Ramos (cell line): ENCODE data around the gene SCT.

Experiments used
- in situ Hi-C: fragments of 300-500 bp; cut with MboI; formaldehyde crosslinking; loops from one replicate; pipeline ENCODE4 v1.14.3; 2022; ENCODE audit warnings: low sequenced_read_pairs; ENCODE audit not compliant: unreplicated experiment

Gene SCT

DNA sequence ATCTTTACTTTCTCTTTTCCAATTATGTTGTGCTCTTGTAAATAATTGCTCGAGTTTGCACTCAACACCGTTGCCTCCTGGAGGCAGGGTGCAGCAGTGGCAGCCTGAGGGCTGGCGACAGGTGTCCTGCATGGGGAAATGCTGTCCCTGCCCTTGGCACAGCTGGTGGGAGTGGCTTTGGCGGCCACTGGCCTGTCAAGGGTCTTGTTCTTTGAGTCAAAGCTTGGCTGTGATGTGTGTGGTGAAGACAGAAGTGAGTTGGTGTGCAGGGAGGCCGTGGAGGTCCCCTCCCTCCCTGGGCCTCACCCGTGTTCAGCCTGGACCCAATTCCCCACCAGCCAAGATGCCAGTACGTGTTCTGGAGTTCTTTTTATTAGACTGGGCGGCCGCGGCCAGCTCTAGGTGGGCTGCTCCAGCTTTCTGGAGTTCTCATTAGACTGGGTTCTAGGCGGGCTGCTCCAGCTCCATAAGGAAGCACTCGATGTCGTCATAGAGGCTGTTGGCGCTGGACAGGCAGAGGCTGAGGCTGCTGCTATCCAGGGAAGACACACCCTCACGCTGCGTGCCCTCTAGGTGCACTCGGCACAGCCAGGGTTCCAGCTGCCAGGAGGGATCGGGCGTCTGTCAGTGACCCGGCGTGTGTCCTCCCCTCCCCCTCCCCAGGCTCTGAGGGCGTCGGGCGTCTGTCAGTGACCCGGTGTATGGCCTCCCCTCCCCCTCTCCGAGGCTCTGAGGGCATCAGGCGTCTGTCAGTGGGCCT, 14.6 kb downstream of the SCT start:
- in situ Hi-C loops = no loop called here

DNA sequence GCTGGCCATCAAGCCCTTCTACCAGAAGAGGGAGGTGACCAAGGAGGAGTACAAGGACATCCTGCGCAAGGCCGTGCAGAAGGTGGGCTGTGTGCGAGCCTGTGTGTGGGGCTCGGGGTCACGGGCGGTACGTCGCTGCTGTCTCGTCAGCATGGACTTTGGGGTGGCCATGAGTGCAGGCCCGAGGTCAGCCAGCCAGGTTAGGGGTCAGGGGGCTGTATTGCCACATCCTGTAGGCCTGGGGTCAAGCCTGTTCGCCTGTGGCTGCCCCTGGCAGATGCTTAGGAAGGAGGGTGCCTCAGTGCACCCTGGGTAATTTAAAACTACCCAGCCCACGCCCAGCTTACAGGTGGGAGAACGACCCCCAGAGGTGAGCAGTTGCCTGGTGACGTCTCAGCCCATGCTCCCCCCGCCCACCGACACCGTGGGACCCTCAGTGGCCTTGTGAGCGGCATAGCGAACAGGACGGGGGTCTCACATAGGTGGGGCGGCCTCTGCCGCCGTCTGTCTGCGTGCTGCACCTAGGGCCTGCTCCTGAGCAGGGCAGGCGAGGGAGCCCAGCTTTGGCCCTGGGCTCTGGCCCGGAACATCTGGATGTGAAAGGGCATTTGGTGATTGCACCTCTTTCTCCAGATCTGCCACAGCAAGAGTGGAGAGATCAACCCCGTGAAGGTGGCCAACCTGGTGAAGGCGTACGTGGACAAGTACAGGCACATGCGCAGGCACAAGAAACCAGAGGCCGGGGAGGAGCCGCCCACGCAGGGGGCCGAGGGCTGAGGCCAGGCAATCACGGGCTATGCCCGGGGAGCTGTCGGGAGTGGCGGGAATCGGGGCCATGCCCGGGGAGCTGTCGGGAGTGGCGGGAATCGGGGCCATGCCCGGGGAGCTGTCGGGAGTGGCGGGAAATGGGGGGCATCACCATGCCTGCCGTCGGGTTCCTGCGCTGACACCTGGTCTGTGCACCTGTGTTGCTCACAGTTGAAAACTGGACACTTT, 15.7 kb downstream of the SCT start:
- in situ Hi-C loops = no loop called here

DNA sequence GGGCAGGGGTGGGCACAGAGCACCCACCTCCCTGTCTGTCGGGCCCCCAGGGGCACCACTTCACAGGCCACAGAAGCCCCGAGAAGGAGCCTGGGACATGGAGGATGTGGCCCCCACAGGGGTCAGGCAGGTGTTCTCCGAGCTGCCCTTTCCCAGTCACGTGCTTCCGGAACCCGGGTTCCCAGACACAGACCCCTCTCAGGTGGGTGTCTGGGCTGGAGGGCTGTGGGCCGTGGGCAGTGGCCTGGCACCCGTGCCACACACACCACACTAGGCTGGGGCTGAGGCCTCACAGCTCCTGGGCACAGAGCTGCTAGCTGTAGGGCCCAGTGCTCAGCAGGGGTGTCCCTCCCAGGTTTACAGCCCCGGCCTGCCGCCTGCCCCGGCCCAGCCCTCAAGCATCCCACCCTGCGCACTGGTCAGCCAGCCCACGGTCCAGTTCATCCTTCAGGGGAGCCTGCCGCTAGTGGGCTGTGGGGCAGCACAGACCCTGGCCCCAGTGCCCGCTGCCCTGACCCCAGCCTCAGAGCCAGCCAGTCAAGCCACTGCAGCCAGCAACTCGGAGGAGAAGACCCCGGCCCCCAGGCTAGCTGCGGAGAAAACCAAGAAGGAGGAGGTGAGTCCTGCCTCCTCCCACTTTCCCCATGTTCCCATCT, 16.7 kb downstream of the SCT start:
- in situ Hi-C loops = no loop called here

DNA sequence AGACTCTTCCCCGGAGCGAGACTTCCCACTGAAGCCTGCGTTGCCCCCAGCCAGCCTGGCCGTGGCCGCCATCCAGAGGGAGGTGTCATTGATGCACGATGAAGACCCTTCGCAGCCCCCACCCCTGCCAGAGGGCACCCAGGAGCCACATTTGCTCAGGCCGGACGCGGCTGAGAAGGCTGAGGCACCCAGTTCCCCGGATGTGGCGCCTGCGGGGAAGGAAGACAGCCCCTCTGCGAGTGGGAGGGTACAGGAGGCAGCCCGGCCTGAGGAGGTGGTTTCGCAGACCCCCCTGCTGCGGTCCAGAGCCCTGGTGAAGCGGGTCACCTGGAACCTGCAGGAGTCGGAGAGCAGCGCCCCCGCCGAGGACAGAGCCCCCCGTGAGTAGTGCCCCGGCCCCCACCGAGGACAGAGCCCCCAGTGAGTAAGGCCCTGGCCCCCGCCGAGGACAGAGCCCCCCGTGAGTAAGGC, 17.6 kb downstream of the SCT start:
- in situ Hi-C loops = no loop called here

DNA sequence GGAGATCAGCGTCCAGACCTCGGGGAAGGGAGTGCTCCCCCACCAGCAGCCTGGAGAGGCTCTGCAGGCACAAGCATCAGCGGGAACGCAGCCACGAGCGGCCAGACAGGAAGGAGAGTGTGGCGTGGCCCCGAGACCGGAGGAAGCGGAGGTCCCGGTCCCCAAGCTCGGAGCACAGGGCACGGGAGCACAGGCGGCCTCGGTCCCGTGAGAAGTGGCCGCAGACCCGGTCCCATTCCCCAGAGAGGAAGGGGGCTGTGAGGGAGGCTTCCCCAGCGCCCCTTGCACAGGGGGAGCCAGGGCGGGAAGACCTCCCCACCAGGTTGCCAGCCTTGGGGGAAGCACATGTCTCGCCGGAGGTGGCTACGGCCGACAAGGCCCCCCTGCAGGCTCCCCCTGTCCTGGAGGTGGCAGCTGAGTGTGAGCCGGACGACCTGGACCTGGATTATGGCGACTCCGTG, 18.2 kb downstream of the SCT start:
- in situ Hi-C loops = no loop called here

DNA sequence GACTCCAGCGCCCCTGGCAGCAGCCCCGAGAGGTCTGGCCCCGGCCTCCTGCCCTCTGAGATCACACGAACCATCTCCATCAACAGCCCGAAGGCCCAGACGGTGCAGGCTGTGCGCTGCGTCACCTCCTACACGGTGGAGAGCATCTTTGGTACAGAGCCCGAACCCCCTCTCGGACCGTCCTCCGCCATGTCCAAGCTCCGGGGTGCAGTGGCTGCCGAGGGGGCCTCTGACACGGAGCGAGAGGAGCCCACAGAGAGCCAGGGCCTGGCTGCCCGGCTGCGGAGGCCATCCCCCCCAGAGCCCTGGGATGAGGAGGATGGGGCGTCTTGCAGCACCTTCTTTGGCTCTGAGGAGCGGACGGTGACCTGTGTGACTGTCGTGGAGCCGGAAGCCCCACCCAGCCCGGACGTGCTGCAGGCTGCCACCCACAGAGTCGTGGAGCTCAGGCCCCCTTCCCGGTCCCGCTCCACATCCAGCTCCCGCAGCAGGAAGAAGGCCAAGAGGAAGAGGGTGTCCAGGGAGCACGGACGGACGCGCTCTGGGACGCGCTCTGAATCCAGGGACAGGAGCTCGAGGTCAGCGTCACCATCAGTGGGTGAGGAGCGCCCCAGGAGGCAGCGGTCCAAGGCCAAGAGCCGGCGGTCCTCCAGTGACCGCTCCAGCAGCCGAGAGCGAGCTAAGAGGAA, 18.9 kb downstream of the SCT start:
- in situ Hi-C loops = no loop called here

DNA sequence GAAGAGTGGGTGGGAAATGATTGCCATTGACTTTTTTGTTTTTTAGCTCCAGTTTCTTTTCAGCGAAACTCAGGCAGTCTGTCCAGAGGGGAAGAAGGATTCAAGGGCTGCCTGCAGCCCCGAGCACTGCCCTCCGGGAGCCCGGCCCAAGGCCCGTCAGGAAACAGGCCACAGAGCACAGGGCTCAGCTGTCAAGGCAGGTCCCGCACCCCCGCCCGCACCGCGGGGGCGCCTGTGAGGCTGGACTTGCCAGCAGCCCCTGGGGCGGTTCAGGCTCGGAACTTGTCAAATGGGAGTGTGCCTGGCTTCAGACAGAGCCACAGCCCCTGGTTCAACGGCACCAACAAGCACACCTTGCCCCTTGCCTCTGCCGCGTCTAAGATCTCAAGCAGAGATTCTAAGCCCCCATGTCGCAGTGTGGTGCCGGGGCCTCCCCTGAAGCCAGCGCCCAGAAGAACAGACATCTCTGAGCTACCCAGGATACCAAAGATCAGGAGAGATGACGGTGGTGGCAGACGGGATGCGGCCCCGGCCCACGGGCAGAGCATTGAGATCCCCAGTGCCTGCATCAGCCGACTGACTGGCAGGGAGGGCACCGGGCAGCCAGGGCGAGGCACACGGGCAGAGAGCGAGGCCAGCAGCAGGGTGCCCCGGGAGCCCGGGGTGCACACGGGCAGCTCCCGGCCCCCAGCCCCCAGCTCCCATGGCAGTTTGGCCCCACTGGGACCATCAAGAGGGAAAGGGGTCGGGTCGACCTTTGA, 19.8 kb downstream of the SCT start:
- in situ Hi-C loops = no loop called here

DNA sequence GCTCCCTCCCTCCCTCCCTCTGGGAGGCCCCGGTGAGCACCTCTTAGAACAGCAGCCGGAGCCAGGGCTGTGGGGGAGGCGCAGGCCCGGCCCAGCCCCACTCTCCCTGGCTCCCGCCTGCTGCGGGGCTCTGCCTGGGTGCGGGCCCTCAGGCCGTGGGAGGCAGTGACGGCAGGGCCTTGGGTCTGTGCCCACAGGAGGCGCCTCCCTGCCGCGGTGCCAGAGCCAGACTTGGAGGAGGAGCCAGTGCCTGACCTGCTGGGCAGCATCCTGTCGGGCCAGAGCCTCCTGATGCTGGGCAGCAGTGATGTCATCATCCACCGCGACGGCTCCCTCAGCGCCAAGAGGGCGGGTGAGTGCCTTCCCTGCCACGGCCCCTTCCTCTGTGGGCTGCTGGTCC, 20.7 kb downstream of the SCT start:
- in situ Hi-C loops = no loop called here

DNA sequence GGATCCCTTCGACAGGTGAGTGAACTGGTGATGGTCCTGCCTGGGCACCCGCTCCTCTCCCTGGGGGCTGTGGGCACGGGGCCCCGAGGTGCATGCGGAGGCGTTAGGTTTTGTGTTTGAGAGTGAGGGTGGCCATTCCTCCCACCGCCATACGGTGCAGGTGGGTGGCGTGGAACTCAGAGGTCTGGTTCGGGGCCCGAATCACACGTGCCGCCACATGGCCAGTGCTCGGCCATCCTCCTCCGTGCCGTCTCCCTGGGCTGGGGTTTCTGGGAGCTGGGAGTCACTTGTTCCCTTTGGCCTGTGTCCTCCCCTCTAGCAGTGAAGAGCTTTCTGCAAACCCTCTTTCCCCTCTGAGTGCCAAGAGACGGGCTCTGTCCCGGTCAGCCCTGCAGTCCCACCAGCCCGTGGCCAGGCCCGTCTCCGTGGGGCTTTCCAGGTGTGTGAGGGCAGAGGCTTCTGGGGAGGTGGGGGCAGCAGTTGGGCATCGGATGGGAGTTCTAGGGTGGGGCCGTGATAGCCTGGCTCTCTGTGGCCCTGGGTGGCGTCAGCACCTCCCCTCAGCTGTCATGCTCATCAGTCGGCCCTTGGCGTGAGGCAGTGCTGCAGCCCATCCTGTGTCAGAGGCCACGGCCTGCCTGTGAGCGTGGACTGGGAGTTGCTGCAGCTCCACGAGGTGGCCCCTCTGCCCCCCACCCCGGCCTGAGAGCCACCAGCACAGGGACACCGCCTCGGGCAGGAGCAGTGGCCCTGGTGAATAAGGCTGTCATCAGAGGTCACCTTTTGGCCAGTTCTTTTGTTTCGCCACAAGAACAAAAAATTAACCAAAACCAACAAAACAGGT, 21.5 kb downstream of the SCT start:
- in situ Hi-C loops = no loop called here

DNA sequence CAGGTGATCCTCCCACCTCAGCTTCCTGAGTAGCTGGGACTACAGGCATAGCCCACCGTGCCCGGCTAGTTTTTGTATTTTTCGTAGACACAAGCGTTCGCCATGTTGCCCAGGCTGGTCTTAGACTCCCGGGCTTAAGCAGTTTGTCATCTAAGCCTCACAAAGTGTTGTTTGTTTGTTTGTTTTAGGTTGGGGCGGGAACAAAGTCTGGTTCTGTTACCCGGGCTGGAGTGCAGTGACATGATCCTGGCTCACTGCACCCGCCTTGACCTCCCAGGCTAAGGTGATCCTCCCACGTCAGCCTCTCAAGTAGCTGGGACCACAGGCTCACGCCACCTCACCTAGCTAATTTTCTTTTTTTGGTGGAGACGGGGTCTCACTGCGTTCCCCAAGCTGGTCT, 23.8 kb downstream of the SCT start:
- in situ Hi-C loops = no loop called here

DNA sequence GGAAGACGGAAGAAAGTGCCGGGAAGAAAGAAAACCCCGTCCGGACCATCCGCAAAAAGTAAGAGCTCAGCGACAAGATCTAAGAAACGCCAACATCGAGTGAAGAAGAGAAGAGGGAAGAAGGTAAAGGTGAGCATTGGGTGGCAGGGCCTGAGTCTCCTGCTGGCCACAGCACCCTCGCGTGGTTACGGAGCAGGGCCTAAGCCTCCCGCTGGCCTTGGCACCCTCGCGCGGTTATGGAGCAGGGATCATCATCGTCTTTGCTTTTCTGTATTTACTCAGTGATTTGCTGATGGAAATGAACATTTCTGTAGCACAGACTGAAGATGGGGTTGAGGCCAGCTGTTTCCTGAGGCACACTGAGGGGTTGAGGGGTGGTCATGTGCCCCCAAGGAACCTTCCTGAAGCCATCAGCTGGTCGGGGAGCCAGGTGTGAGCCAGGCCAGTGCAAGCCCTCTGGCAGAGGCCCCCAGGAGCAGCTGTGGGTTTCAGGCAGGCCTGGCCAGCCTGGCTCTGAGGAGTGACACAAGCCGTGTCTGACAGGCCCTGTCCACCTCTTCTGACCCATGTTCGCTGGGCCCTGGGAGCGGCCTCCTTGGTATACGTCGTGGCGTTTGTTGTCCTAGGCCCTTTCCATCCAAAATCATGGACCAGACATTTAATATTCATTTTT, 25.3 kb downstream of the SCT start:
- in situ Hi-C loops = no loop called here

DNA sequence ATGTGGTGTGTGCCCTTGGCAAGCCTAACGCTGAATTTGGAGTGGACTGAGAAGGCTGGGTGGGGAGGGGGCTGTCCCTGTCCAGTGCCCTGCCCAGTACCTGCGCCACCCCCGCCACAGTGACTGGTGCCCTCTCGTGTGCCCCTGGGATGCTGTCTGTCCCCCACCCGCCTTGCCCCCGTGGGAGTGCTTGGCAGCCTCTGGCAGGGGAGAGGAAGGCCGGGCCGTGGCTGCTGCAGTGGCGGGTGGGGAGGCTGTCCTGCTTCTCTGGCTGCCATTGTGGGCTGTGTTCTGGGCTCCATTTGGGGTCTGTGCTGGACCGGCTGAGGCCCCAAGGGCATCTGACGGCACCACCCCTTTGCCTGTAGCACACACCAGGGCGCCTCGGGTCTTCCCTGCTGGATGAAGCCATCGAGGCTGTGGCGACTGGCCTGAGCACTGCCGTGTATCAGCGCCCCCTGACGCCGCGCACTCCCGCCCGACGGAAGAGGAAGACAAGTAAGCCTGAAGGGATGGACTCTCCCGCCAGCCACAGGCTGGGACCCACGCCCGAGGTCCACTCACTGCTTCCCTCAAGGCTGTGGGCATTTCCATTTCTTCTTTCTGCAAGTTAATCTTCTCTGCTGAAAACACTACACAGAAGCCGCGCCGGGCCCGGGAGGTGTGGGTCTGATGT, 28.8 kb downstream of the SCT start:
- in situ Hi-C loops = no loop called here

DNA sequence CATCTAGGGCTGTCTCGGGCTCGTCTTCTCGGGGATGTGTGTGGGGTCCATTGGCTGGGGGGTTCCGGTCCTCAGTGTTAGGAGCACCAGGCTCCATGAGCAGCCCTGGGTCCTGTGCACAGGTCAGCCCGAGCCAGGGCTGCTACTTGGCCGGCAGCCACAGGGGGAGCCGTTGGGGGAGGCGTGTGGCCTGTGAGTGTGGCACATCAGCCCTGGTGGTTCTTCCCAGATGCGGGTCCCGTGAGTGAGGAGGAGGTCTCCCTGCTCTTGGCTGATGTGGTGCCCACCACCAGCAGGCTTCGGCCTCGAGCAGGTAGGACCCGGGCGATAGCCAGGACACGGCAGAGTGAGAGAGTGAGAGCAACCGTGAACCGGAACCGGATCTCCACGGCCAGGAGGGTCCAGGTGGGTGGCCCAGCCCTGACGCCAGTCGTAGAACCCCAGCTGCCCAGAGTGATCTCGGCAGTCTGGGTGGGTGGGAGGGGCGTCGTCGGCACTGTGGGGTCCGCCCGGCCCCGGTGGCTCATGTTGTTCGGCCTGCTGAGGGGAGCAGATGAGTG, 29.7 kb downstream of the SCT start:
- in situ Hi-C loops = no loop called here

DNA sequence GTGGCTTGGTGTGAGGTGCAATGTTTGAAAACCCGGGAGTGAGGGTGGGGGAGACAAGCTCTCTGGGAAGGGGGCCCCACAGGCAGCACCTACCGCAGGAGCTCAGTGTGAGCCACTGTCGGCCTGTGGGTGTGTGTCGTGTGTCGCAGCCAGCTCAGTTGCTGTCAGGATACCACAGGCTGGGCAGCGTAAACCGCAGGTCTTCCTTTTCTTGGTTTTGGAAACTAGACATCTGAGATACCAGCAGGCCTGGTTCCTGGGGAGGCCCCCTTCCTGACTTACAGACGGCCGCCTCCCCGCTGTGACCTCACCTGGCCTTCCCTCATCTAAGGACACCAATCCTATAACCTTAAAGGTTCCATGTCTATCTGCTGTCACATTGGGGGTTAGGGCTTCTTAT, 30.6 kb downstream of the SCT start:
- in situ Hi-C loops = no loop called here

DNA sequence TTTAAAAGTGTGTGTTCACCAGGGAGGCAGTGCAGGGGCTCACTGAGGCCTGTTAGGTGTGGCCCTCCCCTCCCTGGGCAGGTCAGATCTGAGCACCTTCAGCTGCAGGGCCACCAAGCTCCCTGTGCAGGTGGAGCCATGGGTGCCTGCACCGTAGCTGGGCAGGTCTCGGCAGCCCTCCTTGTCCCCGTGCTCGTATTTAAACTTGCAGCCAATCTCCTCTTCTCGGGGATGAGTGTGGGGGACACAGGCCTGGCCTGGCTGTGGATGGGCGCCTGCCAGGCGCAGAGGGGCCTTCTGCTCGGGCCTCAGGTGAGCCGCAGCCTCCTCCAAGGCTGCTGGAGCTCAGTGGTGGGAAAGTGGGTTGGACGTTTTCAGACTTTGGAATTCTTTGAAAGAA, 31.6 kb downstream of the SCT start:
- in situ Hi-C loops = no loop called here

DNA sequence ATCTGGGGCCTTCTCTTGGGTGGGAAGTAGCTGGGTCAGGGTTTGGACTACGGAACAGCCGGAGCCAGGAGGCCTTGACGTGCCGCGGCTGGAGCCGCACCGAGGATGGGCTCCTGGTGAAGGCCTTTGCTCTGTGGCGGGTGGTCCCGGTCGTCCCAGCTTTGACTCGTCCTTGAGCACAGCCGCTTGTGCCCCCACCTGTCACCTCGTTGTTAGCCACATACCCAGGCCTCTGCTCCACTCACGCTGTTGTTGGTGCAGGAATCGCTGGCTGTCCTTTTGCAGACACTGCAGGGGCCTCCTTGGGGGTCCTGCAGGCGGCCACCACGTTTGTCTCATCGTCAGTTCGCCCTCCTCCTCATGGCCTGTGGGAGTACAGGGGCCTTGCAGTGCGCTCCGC, 33.6 kb downstream of the SCT start:
- in situ Hi-C loops = no loop called here

DNA sequence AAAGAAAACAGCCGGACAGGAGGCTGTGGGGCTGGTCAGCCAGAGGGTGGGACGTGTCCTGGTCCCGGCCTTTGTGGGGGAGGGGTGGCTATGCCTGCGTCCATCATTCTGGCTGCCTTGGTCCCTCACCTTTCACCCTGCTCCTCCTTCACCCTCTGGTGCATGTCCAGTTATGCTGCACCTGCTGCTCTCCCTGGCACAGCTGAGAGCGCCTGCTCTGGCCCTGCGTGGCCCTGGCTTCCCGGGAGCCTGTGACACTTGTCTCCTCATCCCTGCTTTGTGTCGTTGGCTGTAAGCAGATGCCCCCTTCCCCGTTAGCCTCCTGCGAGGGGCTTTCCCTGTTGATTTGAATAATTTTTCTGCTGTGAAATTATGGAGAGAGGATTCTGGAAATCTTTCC, 34.1 kb downstream of the SCT start:
- in situ Hi-C loops = no loop called here
